Ascending aorta (tissue), 2 donors: ENCODE data around the gene NTRK3. TPM values are rescaled to one million over a fixed set of nuclear protein-coding genes. Genes with fewer than 3 reads are reported as not detected.

Source experiments
- DNase-seq, 2 donors: peaks; one replicate each; pipeline ENCODE4 v3.0.0-alpha.2; 2019; ENCODE audit warnings: low spot score in 2 of 2
- H3K27ac ChIP-seq, 2 donors: fragments of 200-600 bp; sonication (generic); one replicate each; pipeline ENCODE4 v1.5.1; 2016 to 2017; ENCODE audit warnings: mild to moderate bottlenecking in 1 of 2
- H3K27me3 ChIP-seq: fragments of 200-600 bp; sonication (generic); one replicate; pipeline ENCODE4 v1.5.1; 2017
- H3K36me3 ChIP-seq, 2 donors: fragments of 200-600 bp; sonication (generic); one replicate each; pipeline ENCODE4 v1.5.1; 2016
- H3K4me1 ChIP-seq, 2 donors: fragments of 200-600 bp; sonication (generic); one replicate each; pipeline ENCODE4 v1.5.1; 2016 to 2017; ENCODE audit warnings: mild to moderate bottlenecking in 1 of 2
- H3K4me3 ChIP-seq, 2 donors: fragments of 200-600 bp; sonication (generic); one replicate each; pipeline ENCODE4 v1.5.1; 2016 to 2017; ENCODE audit warnings: mild to moderate bottlenecking in 1 of 2
- H3K9me3 ChIP-seq, 2 donors: fragments of 200-600 bp; sonication (generic); one replicate each; pipeline ENCODE4 v1.5.1; 2016
- intact Hi-C: fragments of 100-400 bp; cut with DNase I; formaldehyde crosslinking; loops from one replicate; pipeline ENCODE4 v1.15.1; 2023
- total RNA-seq: library from RNA; depleted of rRNA; stranded (reverse); fragments of >200 nt; gene quantifications from one replicate; pipeline ENCODE4 v1.1.0, GENCODE V29; 2016
- TF ChIP-seq, protein P1 (sequence below), 3 experiments: fragments of 200-600 bp in 2 of 3; fragments of 450-650 bp in 1 of 3; sonication (generic) in 2 of 3; IDR thresholded peaks; one replicate each; pipeline ENCODE4 v1.5.1; 2016 to 2019; ENCODE audit warnings: antibody characterized with exemption in 3 of 3, mild to moderate bottlenecking in 1 of 3, moderate library complexity in 1 of 3

NTRK3 gene
- total RNA-seq, 1 donor from 2014 or later = 52.7 TPM

DNA sequence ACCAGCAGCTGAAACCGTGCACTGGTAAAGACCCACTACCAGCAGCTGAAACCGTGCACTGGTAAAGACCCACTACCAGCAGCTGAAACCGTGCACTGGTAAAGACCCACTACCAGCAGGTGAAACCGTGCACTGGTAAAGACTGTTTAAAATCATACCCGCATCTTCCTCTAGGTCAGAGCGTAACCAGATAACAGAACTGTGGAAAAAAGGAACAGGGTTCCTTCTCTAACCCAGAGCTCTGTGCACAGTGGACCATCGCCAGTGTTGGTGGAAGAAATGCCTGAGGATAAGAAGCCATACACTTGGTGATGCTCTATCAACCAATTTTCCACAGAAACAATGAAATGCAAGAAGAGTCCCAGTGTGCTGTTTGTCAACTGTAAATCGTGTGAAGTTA is 243.4 kb downstream of the NTRK3 start:
- H3K4me3 ChIP-seq = no peak overlapping the region
- intact Hi-C loops = loop anchor here (10.0 kb wide), 1 partner anchor 58 kb away; no protein-coding TSS in a partner anchor
- H3K4me1 ChIP-seq = peaks cover 4 to 11% of the 10 kb centered on the region in 2 donors
- H3K9me3 ChIP-seq = no peaks in the 10 kb centered on the region
- no peak overlapping the region for H3K27ac ChIP-seq
- DNase-seq = no peak
- H3K36me3 ChIP-seq = no peaks in the 10 kb centered on the region
- no peaks in the 10 kb centered on the region for H3K27me3 ChIP-seq
- TF ChIP-seq, protein P1, sequence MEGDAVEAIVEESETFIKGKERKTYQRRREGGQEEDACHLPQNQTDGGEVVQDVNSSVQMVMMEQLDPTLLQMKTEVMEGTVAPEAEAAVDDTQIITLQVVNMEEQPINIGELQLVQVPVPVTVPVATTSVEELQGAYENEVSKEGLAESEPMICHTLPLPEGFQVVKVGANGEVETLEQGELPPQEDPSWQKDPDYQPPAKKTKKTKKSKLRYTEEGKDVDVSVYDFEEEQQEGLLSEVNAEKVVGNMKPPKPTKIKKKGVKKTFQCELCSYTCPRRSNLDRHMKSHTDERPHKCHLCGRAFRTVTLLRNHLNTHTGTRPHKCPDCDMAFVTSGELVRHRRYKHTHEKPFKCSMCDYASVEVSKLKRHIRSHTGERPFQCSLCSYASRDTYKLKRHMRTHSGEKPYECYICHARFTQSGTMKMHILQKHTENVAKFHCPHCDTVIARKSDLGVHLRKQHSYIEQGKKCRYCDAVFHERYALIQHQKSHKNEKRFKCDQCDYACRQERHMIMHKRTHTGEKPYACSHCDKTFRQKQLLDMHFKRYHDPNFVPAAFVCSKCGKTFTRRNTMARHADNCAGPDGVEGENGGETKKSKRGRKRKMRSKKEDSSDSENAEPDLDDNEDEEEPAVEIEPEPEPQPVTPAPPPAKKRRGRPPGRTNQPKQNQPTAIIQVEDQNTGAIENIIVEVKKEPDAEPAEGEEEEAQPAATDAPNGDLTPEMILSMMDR (IDR thresholded peaks at IDR 0.05) = no peak

DNA sequence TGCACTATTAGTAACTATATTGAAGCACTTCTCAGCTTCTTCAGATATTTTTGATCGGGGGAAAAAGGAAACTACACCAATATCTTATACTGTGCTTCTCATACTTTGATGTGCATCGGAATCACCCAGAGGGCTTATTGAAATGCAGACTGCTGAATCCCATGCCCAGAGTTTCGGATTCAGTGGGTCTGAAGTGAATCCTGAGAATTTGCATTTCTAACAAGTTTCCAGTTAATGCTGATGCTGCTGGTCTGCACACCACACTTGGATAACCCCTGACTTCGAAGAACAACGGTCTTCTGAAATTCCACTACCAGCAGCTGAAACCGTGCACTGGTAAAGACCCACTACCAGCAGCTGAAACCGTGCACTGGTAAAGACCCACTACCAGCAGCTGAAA is 243.9 kb downstream of the NTRK3 start:
- Histone ChIP-seq H3K4me3 (no peak overlapping the region), H3K4me1 (peaks cover 4 to 11% of the 10 kb centered on the region in 2 donors), H3K27ac (no peak overlapping the region), H3K9me3 (no peaks in the 10 kb centered on the region), H3K27me3 (no peaks in the 10 kb centered on the region), H3K36me3 (no peaks in the 10 kb centered on the region)
- TF ChIP-seq, protein P1 (IDR thresholded peaks at IDR 0.05) = no peak
- no peak for DNase-seq
- intact Hi-C loops = loop anchor here (10.0 kb wide), 1 partner anchor 58 kb away; no protein-coding TSS in a partner anchor

DNA sequence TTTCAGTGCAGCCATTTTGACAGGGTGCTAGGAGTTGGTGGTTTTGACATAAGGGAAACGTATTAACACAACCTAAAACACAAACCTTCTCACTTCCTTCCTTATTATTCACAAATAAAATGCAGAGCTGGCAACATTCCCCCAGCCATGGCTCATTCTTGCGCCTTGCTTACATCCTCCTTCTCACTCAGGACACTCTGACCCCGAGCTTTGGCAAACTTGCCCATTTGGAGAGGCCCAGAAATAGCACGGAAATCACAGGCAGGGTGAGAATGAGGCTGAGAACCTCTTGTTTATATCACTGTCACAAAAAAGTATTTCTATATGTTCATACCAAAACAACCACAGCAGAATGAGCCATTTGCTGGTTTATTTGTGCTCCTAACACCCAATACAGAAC is 244.3 kb downstream of the NTRK3 start:
- Histone ChIP-seq H3K4me1 (peaks cover 4 to 11% of the 10 kb centered on the region in 2 donors), H3K4me3 (no peak overlapping the region), H3K36me3 (no peaks in the 10 kb centered on the region), H3K9me3 (no peaks in the 10 kb centered on the region), H3K27ac (no peak overlapping the region), H3K27me3 (no peaks in the 10 kb centered on the region)
- intact Hi-C loops = loop anchor here (10.0 kb wide), 1 partner anchor 57 kb away; no protein-coding TSS in a partner anchor
- DNase-seq = peak in 1 of 2 donors; percentile 73
- TF ChIP-seq, protein P1 (IDR thresholded peaks at IDR 0.05) = no peak

DNA sequence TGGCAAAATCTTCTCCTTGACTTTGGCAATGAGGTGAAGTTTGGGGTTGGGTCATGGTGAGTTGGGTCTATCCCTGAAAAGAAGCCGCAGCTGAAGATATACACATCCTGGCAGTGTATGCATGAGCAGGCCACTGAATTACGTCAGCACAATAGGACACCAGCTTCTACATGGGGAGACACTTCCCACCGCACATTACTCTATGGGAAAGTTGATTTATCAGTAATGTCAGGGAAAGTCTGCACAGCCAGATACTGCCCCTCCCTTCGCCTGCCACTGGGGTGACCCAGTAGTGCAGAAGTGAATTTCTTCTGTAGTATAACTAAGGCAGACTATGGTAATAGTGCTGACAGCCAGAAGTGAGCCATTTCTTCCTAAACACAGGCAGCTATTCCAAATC is 245.0 kb downstream of the NTRK3 start:
- no peak overlapping the region for H3K27ac ChIP-seq
- TF ChIP-seq, protein P1 (IDR thresholded peaks at IDR 0.05) = no peak
- intact Hi-C loops = loop anchor here (2.0 to 10.0 kb wide), 2 partner anchors 25 to 57 kb away; no protein-coding TSS in a partner anchor
- H3K27me3 ChIP-seq = no peaks in the 10 kb centered on the region
- DNase-seq = no peak
- no peaks in the 10 kb centered on the region for H3K9me3 ChIP-seq
- H3K36me3 ChIP-seq = no peaks in the 10 kb centered on the region
- peaks cover 4 to 11% of the 10 kb centered on the region in 2 donors for H3K4me1 ChIP-seq
- no peak overlapping the region for H3K4me3 ChIP-seq

DNA sequence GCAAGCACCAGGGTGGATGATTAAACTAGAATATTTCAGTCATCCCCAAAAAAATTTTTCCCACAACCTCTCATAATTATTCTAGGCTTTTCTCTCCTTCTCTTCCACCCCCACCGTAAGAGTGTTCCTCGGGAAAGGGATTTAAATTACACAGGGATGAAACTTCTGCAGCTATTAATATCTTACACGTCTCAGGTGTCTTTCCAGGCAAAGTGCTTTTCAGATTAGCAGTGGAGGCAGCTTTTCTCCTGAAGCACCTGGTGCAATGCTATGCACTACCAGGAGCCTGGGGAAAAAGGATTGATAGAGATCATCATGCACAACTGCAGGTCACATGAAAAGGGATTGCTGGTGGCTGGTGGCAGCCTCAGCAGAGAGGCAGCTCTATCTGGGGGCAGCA is 250.4 kb downstream of the NTRK3 start:
- H3K4me3 ChIP-seq = no peak overlapping the region
- H3K4me1 ChIP-seq = peaks cover 0 to 9% of the 10 kb centered on the region in 2 donors
- H3K27ac ChIP-seq = no peak overlapping the region
- TF ChIP-seq, protein P1 (IDR thresholded peaks at IDR 0.05) = no peak
- H3K9me3 ChIP-seq = no peaks in the 10 kb centered on the region
- intact Hi-C loops = no loop called here
- no peak for DNase-seq
- H3K36me3 ChIP-seq = no peaks in the 10 kb centered on the region
- H3K27me3 ChIP-seq = no peaks in the 10 kb centered on the region

DNA sequence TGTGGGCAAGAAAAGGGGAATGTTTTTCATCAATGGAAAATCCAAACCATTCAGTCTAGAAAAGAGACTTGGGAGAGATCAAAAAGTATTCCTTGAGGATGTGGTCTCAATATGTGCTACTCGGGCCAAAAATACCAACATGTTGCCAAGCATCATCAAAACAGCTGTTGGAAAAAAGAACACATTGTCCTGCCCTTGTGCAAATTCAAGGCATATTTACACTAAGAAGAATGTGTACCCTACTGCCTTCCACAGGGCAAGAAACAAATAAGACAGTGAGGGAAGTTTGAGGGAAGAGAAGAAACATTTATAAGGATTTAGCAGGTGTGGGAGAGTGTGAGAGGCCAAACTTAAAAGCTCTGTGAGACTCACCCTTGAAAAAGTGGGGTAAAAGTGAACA is 252.1 kb downstream of the NTRK3 start:
- Histone ChIP-seq H3K9me3 (no peaks in the 10 kb centered on the region), H3K4me3 (no peak overlapping the region), H3K36me3 (no peaks in the 10 kb centered on the region), H3K4me1 (peaks cover 0 to 9% of the 10 kb centered on the region in 2 donors), H3K27ac (peak overlapping the region; percentile 30 to 48), H3K27me3 (no peaks in the 10 kb centered on the region)
- TF ChIP-seq, protein P1 (IDR thresholded peaks at IDR 0.05) = no peak
- intact Hi-C loops = no loop called here
- peak in 1 of 2 donors; percentile 15 for DNase-seq
